Fibroblast of skin of right biceps (primary cell): Measurements from ENCODE around the gene TUBB4B.

Experiments used
- DNase-seq: peaks from one replicate; pipeline ENCODE4 v3.0.0-alpha.2; 2013

The TUBB4B gene

GRCh38 chr9:137273611-137274320 is 32.7 kb downstream of the TUBB4B start:
- DNase-seq: no peak

GRCh38 chr9:137275203-137275587 is 34.1 kb downstream of the TUBB4B start:
- DNase-seq: no peak

- DNase-seq: no peak
Measured at GRCh38 chr9:137275588-137276472, 34.7 kb downstream of the TUBB4B start.

- DNase-seq: peak; percentile 66
Measured at GRCh38 chr9:137276473-137277328, 35.6 kb downstream of the TUBB4B start.

- peak; percentile 69 for DNase-seq
Measured at GRCh38 chr9:137277329-137278041, 36.4 kb downstream of the TUBB4B start, which contains the start of gene TOR4A. Gene TOR4A (plus strand): TSS chr9:137277726. CDS start chr9:137278690, 964 bp downstream.

- DNase-seq: no peak
Measured at GRCh38 chr9:137278061-137278701, 37.1 kb downstream of the TUBB4B start.

GRCh38 chr9:137278721-137279711 is 37.9 kb downstream of the TUBB4B start:
- DNase-seq: no peak

- DNase-seq: no peak
Measured at GRCh38 chr9:137279741-137280473, 38.8 kb downstream of the TUBB4B start.

- peak; percentile 23 for DNase-seq
Measured at GRCh38 chr9:137280474-137281344, 39.6 kb downstream of the TUBB4B start.

GRCh38 chr9:137281345-137282116 is 40.4 kb downstream of the TUBB4B start:
- DNase-seq: no peak

GRCh38 chr9:137286975-137287383 is 45.9 kb downstream of the TUBB4B start:
- DNase-seq: no peak

GRCh38 chr9:137293094-137293481 is 52.0 kb downstream of the TUBB4B start:
- DNase-seq: no peak
